GM19351 (cell line): ENCODE measurements around the gene AHR.

Source experiments
- ATAC-seq: cut with Tn5 transposase; IDR thresholded peaks from one replicate; pipeline ENCODE4 v1.9.1; 2021; ENCODE audit warnings: mild to moderate bottlenecking, moderate library complexity; ENCODE audit not compliant: unreplicated experiment

The AHR gene

GRCh38 chr7:17298102-17298839 is at the start of gene AHR:
TSS of gene AHR (plus strand) at chr7:17298652. CDS start at chr7:17299265, 613 bp downstream.
- ATAC-seq: peak; percentile 52

- ATAC-seq: no peak
These were observed 44.6 kb upstream of the AHR start for GRCh38 chr7:17253885-17254284.

GRCh38 chr7:17255926-17256325 is 42.5 kb upstream of the AHR start:
- ATAC-seq: peak; percentile 42

- ATAC-seq: no peak
These were observed 42.1 kb upstream of the AHR start for GRCh38 chr7:17256375-17256774.

GRCh38 chr7:17266565-17266964 is 31.9 kb upstream of the AHR start:
- ATAC-seq: no peak

- no peak for ATAC-seq
These were observed 28.9 kb upstream of the AHR start for GRCh38 chr7:17269341-17270221.

- ATAC-seq: no peak
These were observed 23.8 kb upstream of the AHR start for GRCh38 chr7:17274551-17275245.

GRCh38 chr7:17275749-17276671 is 22.4 kb upstream of the AHR start:
- ATAC-seq: no peak

GRCh38 chr7:17279061-17279460 is 19.4 kb upstream of the AHR start:
- ATAC-seq: no peak

- ATAC-seq: no peak
These were observed 9.3 kb upstream of the AHR start for GRCh38 chr7:17289074-17289645.

- no peak for ATAC-seq
These were observed 5.6 kb upstream of the AHR start for GRCh38 chr7:17292843-17293242.

GRCh38 chr7:17293481-17293880 is 5.0 kb upstream of the AHR start:
- ATAC-seq: no peak

GRCh38 chr7:17297243-17297642 is 1.2 kb upstream of the AHR start:
- ATAC-seq: no peak

GRCh38 chr7:17298840-17299482 is 509 bp downstream of the AHR start:
- peak; percentile 31 for ATAC-seq

- ATAC-seq: no peak
These were observed 1.1 kb downstream of the AHR start for GRCh38 chr7:17299483-17299991.

GRCh38 chr7:17300012-17300411 is 1.6 kb downstream of the AHR start:
- no peak for ATAC-seq

GRCh38 chr7:17300437-17300836 is 2.0 kb downstream of the AHR start:
- no peak for ATAC-seq

GRCh38 chr7:17301471-17302456 is 3.3 kb downstream of the AHR start:
- no peak for ATAC-seq
